ENCODE measurements around the gene C9orf153. TPM values are rescaled to one million over a fixed set of nuclear protein-coding genes. Genes with fewer than 3 reads are reported as not detected.

Gene C9orf153
- total and polyA plus RNA-seq, 4 donors, result 1.3 to 1.4 TPM; not detected in 2

DNA sequence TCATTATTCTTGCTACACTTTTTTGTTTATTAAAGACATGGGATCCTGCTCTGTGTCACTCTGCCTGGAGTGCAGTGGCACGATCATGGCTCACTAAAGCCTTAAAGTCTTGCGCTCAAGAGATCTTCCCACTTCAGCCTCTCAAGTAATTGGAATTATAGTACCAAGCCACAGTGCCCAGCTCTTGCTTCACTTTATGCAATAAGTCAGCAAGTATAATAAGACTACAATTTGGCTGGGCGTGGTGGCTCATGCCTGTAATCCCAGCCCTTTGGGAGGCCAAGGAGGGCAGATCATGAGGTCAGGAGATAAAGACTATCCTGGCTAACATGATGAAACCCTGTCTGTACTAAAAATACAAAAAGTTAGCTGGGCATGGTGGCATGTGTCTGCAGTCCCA, 5.9 kb downstream of the C9orf153 start:
- intact Hi-C loops (cut with DNase I), result no loop called here

DNA sequence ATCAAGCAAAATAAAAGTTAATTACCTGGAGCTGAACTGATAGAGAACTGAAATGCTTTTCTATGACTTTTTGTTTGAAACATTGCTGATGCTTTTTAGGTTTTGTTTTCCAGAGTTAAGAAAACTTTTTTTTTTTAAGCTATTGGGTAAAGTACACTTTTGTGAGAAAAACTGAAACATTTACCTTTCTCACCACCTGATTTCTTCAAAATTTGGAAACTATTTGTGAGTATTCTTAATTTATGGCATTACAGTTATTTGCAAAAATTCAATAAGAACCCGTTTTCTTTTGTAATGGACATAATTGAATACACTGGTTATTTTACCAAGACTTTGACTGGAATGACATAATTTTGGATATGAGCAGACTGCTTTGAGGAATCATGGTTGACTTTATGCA, 6.6 kb downstream of the C9orf153 start:
- H3K27me3 ChIP-seq (ENCODE audit: control insufficient read depth in 1 of 2, insufficient read depth in 2 of 2, low read length in 1 of 2), result no peaks in the 10 kb centered on the region
- intact Hi-C loops (cut with DNase I), result no loop called here
- ATAC-seq (ENCODE audit: low FRiP score), result no peak
- H3K27ac ChIP-seq (ENCODE audit: low read depth in 1 of 2, low read length in 2 of 2), result no peak overlapping the region
- H3K4me1 ChIP-seq (ENCODE audit: control insufficient read depth in 1 of 2, insufficient read depth in 2 of 2, low read length in 2 of 2), result no peaks in the 10 kb centered on the region
- no peaks in the 10 kb centered on the region for H3K36me3 ChIP-seq (ENCODE audit: control insufficient read depth in 1 of 2, insufficient read depth in 2 of 2, low read length in 1 of 2)
- no peak overlapping the region for H3K4me3 ChIP-seq (ENCODE audit: low read length in 2 of 2)
- no peaks in the 10 kb centered on the region for H3K9me3 ChIP-seq (ENCODE audit: control insufficient read depth, low read length)
- 94 to 95% methylated on average over 1 of the region's 1 CpG for WGBS, 2 donors
- no peak for DNase-seq

More for the DNA sequence above, 5.9 kb downstream of the C9orf153 start:
- Histone ChIP-seq H3K36me3 (ENCODE audit: control insufficient read depth in 1 of 2, insufficient read depth in 2 of 2, low read length in 1 of 2) (no peaks in the 10 kb centered on the region), H3K9me3 (ENCODE audit: control insufficient read depth, low read length) (no peaks in the 10 kb centered on the region), H3K27me3 (ENCODE audit: control insufficient read depth in 1 of 2, insufficient read depth in 2 of 2, low read length in 1 of 2) (no peaks in the 10 kb centered on the region), H3K4me3 (ENCODE audit: low read length in 2 of 2) (no peak overlapping the region), H3K27ac (ENCODE audit: low read depth in 1 of 2, low read length in 2 of 2) (no peak overlapping the region), H3K4me1 (ENCODE audit: control insufficient read depth in 1 of 2, insufficient read depth in 2 of 2, low read length in 2 of 2) (no peaks in the 10 kb centered on the region)
- no peak for ATAC-seq (ENCODE audit: low FRiP score)
- DNase-seq, result no peak
- 96 to 98% methylated on average over 3 of the region's 3 CpGs for WGBS, 2 donors

DNA sequence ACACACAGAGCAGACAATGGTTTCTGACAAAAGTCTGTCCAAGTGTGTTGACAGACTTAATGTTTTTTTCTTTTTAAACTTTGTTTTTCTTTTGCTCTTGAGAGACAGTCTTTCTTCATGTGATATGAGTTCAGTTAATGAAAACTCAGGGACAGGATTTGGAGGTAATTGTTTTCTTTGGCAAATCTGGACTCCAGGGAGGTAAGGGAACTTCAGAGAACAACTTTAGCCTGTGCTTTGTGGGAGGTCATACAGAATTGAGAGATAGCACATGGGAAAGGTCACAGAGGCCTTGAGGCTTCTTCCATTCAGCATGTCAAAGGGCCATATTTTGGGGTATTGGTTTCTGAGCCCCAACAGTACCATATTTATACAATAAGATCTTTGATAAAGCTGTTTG, 9.3 kb downstream of the C9orf153 start:
- Histone ChIP-seq H3K4me3 (ENCODE audit: low read length in 2 of 2) (no peak overlapping the region), H3K36me3 (ENCODE audit: control insufficient read depth in 1 of 2, insufficient read depth in 2 of 2, low read length in 1 of 2) (no peaks in the 10 kb centered on the region), H3K27me3 (ENCODE audit: control insufficient read depth in 1 of 2, insufficient read depth in 2 of 2, low read length in 1 of 2) (no peaks in the 10 kb centered on the region), H3K27ac (ENCODE audit: low read depth in 1 of 2, low read length in 2 of 2) (no peak overlapping the region), H3K9me3 (ENCODE audit: control insufficient read depth, low read length) (no peaks in the 10 kb centered on the region), H3K4me1 (ENCODE audit: control insufficient read depth in 1 of 2, insufficient read depth in 2 of 2, low read length in 2 of 2) (no peaks in the 10 kb centered on the region)
- DNase-seq (no peak), ATAC-seq (ENCODE audit: low FRiP score) (no peak)
- intact Hi-C loops (cut with DNase I), result no loop called here

DNA sequence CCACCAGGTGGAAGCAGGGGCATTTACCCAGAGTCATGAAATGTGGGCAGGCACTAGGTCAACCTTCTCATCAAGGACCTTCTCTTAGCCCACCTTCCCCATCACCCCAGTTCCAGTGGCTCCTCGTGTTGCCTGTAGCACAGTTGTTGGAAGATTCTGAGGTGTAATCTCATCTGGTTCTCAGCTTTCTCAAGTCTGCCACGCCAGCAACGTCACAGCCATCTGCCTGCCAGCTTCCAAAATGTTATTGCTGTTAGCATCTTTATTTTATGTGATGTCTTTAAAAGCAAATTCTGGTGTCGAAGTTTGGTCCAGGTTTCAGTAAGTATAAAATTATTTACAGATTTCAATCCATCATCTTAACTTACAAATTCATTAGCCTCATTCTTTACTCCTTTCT, 10.7 kb downstream of the C9orf153 start:
- 83 to 84% methylated on average over 4 of the region's 4 CpGs for WGBS, 2 donors
- H3K36me3 ChIP-seq (ENCODE audit: control insufficient read depth in 1 of 2, insufficient read depth in 2 of 2, low read length in 1 of 2), result no peaks in the 10 kb centered on the region
- no peaks in the 10 kb centered on the region for H3K9me3 ChIP-seq (ENCODE audit: control insufficient read depth, low read length)
- no peak overlapping the region for H3K4me3 ChIP-seq (ENCODE audit: low read length in 2 of 2)
- no peaks in the 10 kb centered on the region for H3K27me3 ChIP-seq (ENCODE audit: control insufficient read depth in 1 of 2, insufficient read depth in 2 of 2, low read length in 1 of 2)
- ATAC-seq (ENCODE audit: low FRiP score), result no peak
- intact Hi-C loops (cut with DNase I), result no loop called here
- no peak overlapping the region for H3K27ac ChIP-seq (ENCODE audit: low read depth in 1 of 2, low read length in 2 of 2)
- no peak for DNase-seq
- H3K4me1 ChIP-seq (ENCODE audit: control insufficient read depth in 1 of 2, insufficient read depth in 2 of 2, low read length in 2 of 2), result no peaks in the 10 kb centered on the region

DNA sequence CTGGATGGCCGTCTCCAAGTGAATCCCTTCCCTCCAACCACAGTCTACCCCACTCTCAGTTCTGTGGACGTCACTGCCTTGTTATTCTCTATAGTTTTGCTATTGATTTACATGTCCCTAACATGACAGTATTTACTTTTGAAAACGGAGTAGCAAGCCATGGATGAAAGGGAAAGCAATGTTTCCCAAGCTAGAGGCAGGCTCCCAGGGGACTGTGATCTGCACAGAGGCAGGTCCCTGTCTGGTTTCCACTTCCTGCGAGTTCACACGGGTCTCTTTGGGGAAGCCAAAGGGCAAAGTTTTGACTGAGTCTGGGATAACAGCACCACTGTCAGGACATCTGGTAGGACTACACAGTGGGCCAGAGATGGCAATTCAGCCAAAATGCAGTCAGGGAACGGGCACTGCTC, 12.7 kb downstream of the C9orf153 start:
- no peaks in the 10 kb centered on the region for H3K4me1 ChIP-seq (ENCODE audit: control insufficient read depth in 1 of 2, insufficient read depth in 2 of 2, low read length in 2 of 2)
- DNase-seq, result no peak
- no peak overlapping the region for H3K27ac ChIP-seq (ENCODE audit: low read depth in 1 of 2, low read length in 2 of 2)
- no peaks in the 10 kb centered on the region for H3K27me3 ChIP-seq (ENCODE audit: control insufficient read depth in 1 of 2, insufficient read depth in 2 of 2, low read length in 1 of 2)
- no peaks in the 10 kb centered on the region for H3K9me3 ChIP-seq (ENCODE audit: control insufficient read depth, low read length)
- intact Hi-C loops (cut with DNase I), result no loop called here
- H3K4me3 ChIP-seq (ENCODE audit: low read length in 2 of 2), result no peak overlapping the region
- no peak for ATAC-seq (ENCODE audit: low FRiP score)
- WGBS, 2 donors, result 32 to 35% methylated on average over 6 of the region's 6 CpGs
- no peaks in the 10 kb centered on the region for H3K36me3 ChIP-seq (ENCODE audit: control insufficient read depth in 1 of 2, insufficient read depth in 2 of 2, low read length in 1 of 2)

DNA sequence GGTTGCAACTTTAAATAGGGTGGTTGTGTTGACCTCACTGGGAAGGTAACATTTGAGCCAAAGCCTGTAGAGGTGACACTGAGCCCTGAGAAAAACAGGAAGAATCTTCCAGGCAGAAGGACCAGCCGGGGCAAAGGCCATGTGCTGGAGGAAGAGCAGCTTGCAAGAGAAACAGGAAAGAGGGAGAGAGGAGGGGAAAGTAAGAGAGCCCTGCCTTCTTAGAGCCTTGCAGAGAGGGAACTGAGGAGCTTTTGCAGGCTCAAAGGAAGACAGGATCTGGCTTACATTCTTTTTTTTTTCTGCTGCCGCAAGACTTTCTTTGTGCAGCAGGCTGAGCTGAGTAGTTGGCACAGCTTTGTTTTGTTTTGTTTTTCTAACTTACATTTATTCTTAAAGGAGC, 17.4 kb downstream of the C9orf153 start:
- H3K9me3 ChIP-seq (ENCODE audit: control insufficient read depth, low read length), result no peaks in the 10 kb centered on the region
- no peak for ATAC-seq (ENCODE audit: low FRiP score)
- no peak for DNase-seq
- H3K4me3 ChIP-seq (ENCODE audit: low read length in 2 of 2), result no peak overlapping the region
- WGBS, 2 donors, result 39 to 40% methylated on average over 2 of the region's 2 CpGs
- H3K4me1 ChIP-seq (ENCODE audit: control insufficient read depth in 1 of 2, insufficient read depth in 2 of 2, low read length in 2 of 2), result no peaks in the 10 kb centered on the region
- intact Hi-C loops (cut with DNase I), result no loop called here
- H3K36me3 ChIP-seq (ENCODE audit: control insufficient read depth in 1 of 2, insufficient read depth in 2 of 2, low read length in 1 of 2), result no peaks in the 10 kb centered on the region
- H3K27ac ChIP-seq (ENCODE audit: low read depth in 1 of 2, low read length in 2 of 2), result no peak overlapping the region
- H3K27me3 ChIP-seq (ENCODE audit: control insufficient read depth in 1 of 2, insufficient read depth in 2 of 2, low read length in 1 of 2), result no peaks in the 10 kb centered on the region

DNA sequence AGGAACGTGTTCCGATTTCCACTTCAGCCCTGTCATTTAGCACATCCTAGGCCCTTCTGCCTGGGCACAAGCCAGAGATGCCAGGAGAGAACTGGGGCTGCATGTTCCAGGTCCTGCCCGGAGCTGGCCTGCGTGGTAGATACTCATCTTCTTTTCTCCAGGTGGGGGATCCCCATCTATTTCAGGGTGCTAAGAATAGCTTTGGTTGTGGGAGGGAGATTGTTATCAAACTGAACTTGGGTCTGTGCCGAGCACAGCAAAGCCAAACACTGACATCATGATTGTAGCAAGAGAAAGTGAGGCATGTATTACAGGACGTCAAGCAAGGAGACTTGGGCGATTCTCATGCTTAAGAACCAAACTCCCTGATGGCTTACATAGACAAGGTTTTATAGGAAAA, 18.2 kb downstream of the C9orf153 start:
- 27 to 35% methylated on average over 7 of the region's 7 CpGs for WGBS, 2 donors
- no peak for ATAC-seq (ENCODE audit: low FRiP score)
- no peaks in the 10 kb centered on the region for H3K27me3 ChIP-seq (ENCODE audit: control insufficient read depth in 1 of 2, insufficient read depth in 2 of 2, low read length in 1 of 2)
- intact Hi-C loops (cut with DNase I), result no loop called here
- no peak overlapping the region for H3K27ac ChIP-seq (ENCODE audit: low read depth in 1 of 2, low read length in 2 of 2)
- no peaks in the 10 kb centered on the region for H3K4me1 ChIP-seq (ENCODE audit: control insufficient read depth in 1 of 2, insufficient read depth in 2 of 2, low read length in 2 of 2)
- H3K36me3 ChIP-seq (ENCODE audit: control insufficient read depth in 1 of 2, insufficient read depth in 2 of 2, low read length in 1 of 2), result no peaks in the 10 kb centered on the region
- DNase-seq, result no peak
- no peak overlapping the region for H3K4me3 ChIP-seq (ENCODE audit: low read length in 2 of 2)
- H3K9me3 ChIP-seq (ENCODE audit: control insufficient read depth, low read length), result no peaks in the 10 kb centered on the region

DNA sequence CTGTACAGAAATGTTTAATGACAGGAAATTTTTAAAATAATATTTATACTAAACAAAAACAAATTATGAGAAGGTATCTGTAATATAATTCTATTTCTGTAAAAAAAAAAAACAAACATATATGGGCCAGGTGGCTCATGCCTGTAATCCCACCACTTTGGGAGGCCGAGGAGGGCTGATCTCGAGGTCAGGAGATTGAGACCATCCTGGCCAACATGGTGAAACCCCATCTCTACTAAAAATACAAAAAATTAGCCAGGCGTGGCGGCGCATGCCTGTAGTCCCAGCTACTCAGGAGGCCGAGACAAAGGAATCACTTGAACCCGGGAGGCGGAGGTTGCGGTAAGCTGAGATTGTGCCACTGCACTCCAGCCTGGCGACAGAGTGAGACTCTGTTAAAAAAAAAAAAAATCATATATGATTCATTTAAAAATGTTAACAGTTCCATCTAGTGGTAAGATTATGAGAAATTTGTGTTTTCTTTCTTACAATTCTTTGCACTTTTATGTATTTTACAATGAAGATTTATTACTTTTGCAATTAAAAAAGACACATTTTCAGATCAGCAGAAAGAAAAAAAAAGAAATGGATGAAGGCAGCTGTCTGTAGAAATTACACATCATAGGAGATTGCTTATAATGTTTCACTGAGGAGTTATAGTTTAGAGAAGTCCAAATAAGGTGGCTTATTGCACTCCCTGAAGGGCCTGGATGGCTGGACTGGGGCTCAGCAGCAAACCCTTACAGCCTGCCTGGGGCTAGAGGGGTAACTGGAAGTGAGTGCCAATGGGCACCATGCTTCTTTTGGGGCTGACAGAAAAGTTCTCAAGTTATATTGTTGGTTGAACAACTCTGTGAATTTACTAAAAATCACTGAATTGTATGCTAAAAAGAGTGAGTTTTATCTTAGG, 20.3 kb downstream of the C9orf153 start:
- intact Hi-C loops (cut with DNase I), result no loop called here
- 51 to 53% methylated on average over 10 of the region's 10 CpGs for WGBS, 2 donors
- H3K27ac ChIP-seq (ENCODE audit: low read depth in 1 of 2, low read length in 2 of 2), result no peak overlapping the region
- H3K27me3 ChIP-seq (ENCODE audit: control insufficient read depth in 1 of 2, insufficient read depth in 2 of 2, low read length in 1 of 2), result no peaks in the 10 kb centered on the region
- H3K4me3 ChIP-seq (ENCODE audit: low read length in 2 of 2), result no peak overlapping the region
- no peaks in the 10 kb centered on the region for H3K36me3 ChIP-seq (ENCODE audit: control insufficient read depth in 1 of 2, insufficient read depth in 2 of 2, low read length in 1 of 2)
- ATAC-seq (ENCODE audit: low FRiP score) (no peak), DNase-seq (no peak)
- H3K9me3 ChIP-seq (ENCODE audit: control insufficient read depth, low read length), result no peaks in the 10 kb centered on the region
- no peaks in the 10 kb centered on the region for H3K4me1 ChIP-seq (ENCODE audit: control insufficient read depth in 1 of 2, insufficient read depth in 2 of 2, low read length in 2 of 2)

DNA sequence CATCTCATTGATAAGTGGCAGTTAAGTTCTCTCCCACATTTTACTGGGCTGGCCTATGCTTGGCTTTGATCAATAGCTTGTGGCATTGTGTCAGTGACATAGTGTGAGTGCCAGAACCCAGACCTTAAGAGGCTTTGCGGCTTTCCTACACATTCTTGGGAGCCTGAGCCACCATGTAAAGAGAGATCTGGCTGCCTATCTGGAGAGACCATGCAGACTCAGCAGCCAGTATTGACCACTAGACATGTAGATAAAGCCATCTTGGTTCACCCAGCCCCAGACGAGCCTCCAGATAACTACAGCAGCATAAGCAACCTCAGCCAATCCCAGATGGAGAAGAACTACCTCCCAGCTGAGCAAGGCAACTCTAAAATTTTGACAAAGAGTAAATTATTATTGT, 28.6 kb downstream of the C9orf153 start:
- Histone ChIP-seq H3K36me3 (ENCODE audit: control insufficient read depth in 1 of 2, insufficient read depth in 2 of 2, low read length in 1 of 2) (peaks cover 2 to 4% of the 10 kb centered on the region in 2 donors), H3K27ac (ENCODE audit: low read depth in 1 of 2, low read length in 2 of 2) (no peak overlapping the region), H3K27me3 (ENCODE audit: control insufficient read depth in 1 of 2, insufficient read depth in 2 of 2, low read length in 1 of 2) (no peaks in the 10 kb centered on the region), H3K4me1 (ENCODE audit: control insufficient read depth in 1 of 2, insufficient read depth in 2 of 2, low read length in 2 of 2) (no peaks in the 10 kb centered on the region), H3K4me3 (ENCODE audit: low read length in 2 of 2) (no peak overlapping the region), H3K9me3 (ENCODE audit: control insufficient read depth, low read length) (no peaks in the 10 kb centered on the region)
- intact Hi-C loops (cut with DNase I), result no loop called here
- no peak for ATAC-seq (ENCODE audit: low FRiP score)
- 66 to 70% methylated on average over 2 of the region's 2 CpGs for WGBS, 2 donors
- DNase-seq, result no peak
